Hippocampal formation (tissue), 2 donors: Measurements from ENCODE around the gene ATP6V1G1.
A peak's percentile ranks its signal among the peaks of the same experiment; 100 is the strongest.
"Not testable (repeated sequence)": the region's sequence is repeated elsewhere in the genome, so short reads cannot be mapped to it uniquely, and the experiment has no call there.

Experiments used
- DNase-seq, 2 donors: peaks; one replicate each; lab custom pipeline; 2025; lab: John Stamatoyannopoulos, UW

Gene ATP6V1G1

GRCh38 chr9:114587345-114588202 lies at the start of gene ATP6V1G1:
ATP6V1G1 (plus strand) TSS chr9:114587769; CDS start chr9:114587839, 70 bp downstream.
- DNase-seq: peak; percentile 95 to 96

- no peak for DNase-seq
Observed at GRCh38 chr9:114538241-114538640, 49.3 kb upstream of the ATP6V1G1 start.

- DNase-seq: no peak
Observed at GRCh38 chr9:114539701-114540380, 47.7 kb upstream of the ATP6V1G1 start.

- DNase-seq: no peak
Observed at GRCh38 chr9:114545055-114545454, 42.5 kb upstream of the ATP6V1G1 start.

GRCh38 chr9:114546851-114547250 lies 40.7 kb upstream of the ATP6V1G1 start:
- no peak for DNase-seq

- no peak for DNase-seq
Observed at GRCh38 chr9:114549697-114550330, 37.8 kb upstream of the ATP6V1G1 start.

- no peak for DNase-seq
Observed at GRCh38 chr9:114551750-114552685, 35.6 kb upstream of the ATP6V1G1 start.

GRCh38 chr9:114552706-114553105 lies 34.9 kb upstream of the ATP6V1G1 start:
- DNase-seq: no peak

GRCh38 chr9:114553202-114553601 lies 34.4 kb upstream of the ATP6V1G1 start:
- no peak for DNase-seq

- DNase-seq: no peak
Observed at GRCh38 chr9:114555696-114556095, 31.9 kb upstream of the ATP6V1G1 start.

- no peak for DNase-seq
Observed at GRCh38 chr9:114558027-114558675, 29.4 kb upstream of the ATP6V1G1 start.

- DNase-seq: no peak
Observed at GRCh38 chr9:114559830-114560513, 27.6 kb upstream of the ATP6V1G1 start.

- DNase-seq: no peak
Observed at GRCh38 chr9:114560956-114561355, 26.6 kb upstream of the ATP6V1G1 start.

GRCh38 chr9:114561771-114562170 lies 25.8 kb upstream of the ATP6V1G1 start:
- no peak for DNase-seq

- DNase-seq: no peak
Observed at GRCh38 chr9:114565204-114565603, 22.4 kb upstream of the ATP6V1G1 start.

GRCh38 chr9:114570742-114571141 lies 16.8 kb upstream of the ATP6V1G1 start:
- DNase-seq: no peak

- no peak for DNase-seq
Observed at GRCh38 chr9:114571391-114571790, 16.2 kb upstream of the ATP6V1G1 start.

- no peak for DNase-seq
Observed at GRCh38 chr9:114572199-114572598, 15.4 kb upstream of the ATP6V1G1 start.

- no peak for DNase-seq
Observed at GRCh38 chr9:114574438-114574837, 13.1 kb upstream of the ATP6V1G1 start.

- not testable (repeated sequence) for DNase-seq
Observed at GRCh38 chr9:114576779-114577178, 10.8 kb upstream of the ATP6V1G1 start.
